ENCODE results near the gene PAPOLG.

Gene PAPOLG

DNA sequence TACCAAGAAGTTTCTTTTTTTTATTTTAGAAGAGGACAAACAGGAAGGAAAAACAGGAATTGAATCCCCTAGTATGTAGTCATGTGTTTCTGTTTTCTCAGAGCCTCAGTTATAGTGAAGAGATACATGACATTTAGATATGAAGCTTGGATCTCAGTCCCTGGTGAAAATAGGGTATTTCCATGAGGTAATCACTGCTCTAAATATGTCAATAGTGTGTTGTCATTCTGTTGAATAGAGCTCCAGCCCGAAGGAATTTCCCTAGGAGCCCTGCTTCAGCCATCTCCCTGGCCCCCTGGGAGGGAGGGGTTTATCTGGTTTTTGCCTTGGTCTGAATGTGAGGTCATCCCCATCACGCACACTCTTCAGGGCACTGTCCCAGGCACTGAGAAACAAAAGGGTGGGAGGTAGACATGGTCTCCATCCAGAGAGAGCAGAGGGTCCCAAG lies 78.2 kb downstream of the PAPOLG start:
- TF ChIP-seq, protein P1, sequence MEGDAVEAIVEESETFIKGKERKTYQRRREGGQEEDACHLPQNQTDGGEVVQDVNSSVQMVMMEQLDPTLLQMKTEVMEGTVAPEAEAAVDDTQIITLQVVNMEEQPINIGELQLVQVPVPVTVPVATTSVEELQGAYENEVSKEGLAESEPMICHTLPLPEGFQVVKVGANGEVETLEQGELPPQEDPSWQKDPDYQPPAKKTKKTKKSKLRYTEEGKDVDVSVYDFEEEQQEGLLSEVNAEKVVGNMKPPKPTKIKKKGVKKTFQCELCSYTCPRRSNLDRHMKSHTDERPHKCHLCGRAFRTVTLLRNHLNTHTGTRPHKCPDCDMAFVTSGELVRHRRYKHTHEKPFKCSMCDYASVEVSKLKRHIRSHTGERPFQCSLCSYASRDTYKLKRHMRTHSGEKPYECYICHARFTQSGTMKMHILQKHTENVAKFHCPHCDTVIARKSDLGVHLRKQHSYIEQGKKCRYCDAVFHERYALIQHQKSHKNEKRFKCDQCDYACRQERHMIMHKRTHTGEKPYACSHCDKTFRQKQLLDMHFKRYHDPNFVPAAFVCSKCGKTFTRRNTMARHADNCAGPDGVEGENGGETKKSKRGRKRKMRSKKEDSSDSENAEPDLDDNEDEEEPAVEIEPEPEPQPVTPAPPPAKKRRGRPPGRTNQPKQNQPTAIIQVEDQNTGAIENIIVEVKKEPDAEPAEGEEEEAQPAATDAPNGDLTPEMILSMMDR (IDR thresholded peaks at IDR 0.05; ENCODE audit: control insufficient read depth, insufficient read depth, low read depth, low read length, missing control alignments): no peak
- DNase-seq (ENCODE audit: low read depth): no peak
- no peak overlapping the region for H3K4me3 ChIP-seq (ENCODE audit: control insufficient read depth, low read depth, low read length)

DNA sequence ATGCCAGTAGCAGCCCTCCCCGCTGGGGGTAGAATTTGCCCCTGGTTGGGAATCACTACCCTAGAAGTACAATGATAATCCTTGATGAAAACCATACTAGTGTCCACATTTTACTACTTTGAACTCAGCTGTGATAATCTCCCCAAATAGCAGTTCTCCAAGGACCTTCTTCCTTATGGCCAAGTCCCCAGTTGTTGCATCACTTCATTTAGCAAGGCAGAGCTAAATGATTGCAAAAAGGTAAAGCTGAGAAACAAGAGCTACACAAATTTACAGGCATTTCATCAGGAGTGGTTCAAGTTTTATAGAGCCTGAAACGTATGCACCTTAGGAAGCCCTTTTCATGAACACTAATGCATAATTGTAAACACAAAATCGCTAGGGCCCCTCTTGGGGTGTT lies 80.4 kb downstream of the PAPOLG start:
- no peak overlapping the region for H3K4me3 ChIP-seq (ENCODE audit: control insufficient read depth, low read depth, low read length)
- DNase-seq (ENCODE audit: low read depth): no peak
- TF ChIP-seq, protein P1 (IDR thresholded peaks at IDR 0.05; ENCODE audit: control insufficient read depth, insufficient read depth, low read depth, low read length, missing control alignments): no peak

DNA sequence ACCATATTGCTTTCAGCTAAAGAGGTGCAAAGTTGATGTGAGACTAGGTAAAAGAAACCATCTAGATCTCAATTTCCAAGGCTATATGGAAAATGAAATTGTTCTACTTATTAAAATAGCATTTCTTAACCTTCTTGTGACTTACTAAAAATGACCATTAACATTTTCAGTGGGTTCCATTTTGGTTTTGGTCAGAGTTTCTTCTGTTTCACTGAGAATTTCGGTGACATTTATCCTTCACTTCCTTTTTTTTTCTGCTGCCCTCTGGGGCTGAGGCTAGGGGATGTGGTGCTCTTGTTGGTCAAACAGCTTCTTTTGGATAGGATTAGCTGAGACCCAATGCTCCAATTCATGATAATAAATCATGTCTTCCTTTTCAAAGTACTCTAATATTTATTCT lies 81.1 kb downstream of the PAPOLG start:
- no peak for DNase-seq (ENCODE audit: low read depth)
- TF ChIP-seq, protein P1 (IDR thresholded peaks at IDR 0.05; ENCODE audit: control insufficient read depth, insufficient read depth, low read depth, low read length, missing control alignments): no peak
- no peak overlapping the region for H3K4me3 ChIP-seq (ENCODE audit: control insufficient read depth, low read depth, low read length)

DNA sequence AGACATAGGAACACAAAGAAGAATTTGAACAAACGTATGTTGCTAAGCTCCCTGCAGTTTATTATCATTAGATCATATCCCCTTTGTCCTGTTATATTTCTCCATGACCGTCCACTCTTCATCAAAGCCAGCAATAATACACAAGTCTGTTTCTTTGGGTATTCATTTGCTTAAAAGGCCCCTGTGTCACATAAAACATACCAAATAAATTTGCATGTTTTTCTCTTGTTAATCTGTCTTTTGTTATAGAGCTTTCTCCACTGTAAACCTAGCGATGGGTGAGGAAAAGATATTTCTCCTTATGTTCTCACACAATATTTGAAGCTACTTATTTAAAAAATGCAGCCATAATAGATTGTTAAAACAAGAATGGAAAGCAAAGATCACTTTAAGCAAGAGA lies 82.4 kb downstream of the PAPOLG start:
- no peak for DNase-seq (ENCODE audit: low read depth)
- H3K4me3 ChIP-seq (ENCODE audit: control insufficient read depth, low read depth, low read length): no peak overlapping the region
- TF ChIP-seq, protein P1 (IDR thresholded peaks at IDR 0.05; ENCODE audit: control insufficient read depth, insufficient read depth, low read depth, low read length, missing control alignments): no peak

DNA sequence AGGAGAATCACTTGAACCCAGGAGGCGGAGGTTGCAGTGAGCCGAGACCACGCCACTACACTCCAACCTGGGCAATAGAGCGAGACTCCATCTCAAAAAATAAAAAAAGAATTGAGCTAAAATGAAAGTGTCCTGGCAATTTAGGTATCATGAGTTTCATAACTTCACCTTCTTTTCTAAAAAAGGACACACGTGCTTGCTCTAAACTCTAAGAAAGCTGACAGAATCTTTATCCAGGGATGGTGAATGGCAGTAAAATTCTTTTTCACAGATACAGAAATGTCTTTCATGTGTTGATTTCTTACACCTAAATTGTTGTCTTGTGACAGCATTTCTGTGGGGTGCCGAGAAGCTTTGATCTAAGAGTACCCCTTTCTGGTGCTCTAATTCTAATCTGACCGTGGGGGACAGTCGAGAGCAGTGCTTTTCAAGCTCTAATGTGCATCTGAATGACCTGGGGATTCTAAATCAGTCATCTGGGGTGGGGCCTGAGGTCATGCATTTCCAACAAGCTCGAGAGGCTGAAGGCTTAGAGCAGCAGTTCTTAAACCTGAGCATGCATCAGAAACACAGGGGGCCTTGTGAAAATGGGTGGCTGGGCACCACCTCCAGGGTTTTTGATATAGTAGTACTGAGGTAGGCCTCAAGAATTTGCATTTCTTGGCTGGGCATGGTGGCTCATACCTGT lies 83.2 kb downstream of the PAPOLG start:
- TF ChIP-seq, protein P1 (IDR thresholded peaks at IDR 0.05; ENCODE audit: control insufficient read depth, insufficient read depth, low read depth, low read length, missing control alignments): no peak
- H3K4me3 ChIP-seq (ENCODE audit: control insufficient read depth, low read depth, low read length): no peak overlapping the region
- DNase-seq (ENCODE audit: low read depth): no peak

DNA sequence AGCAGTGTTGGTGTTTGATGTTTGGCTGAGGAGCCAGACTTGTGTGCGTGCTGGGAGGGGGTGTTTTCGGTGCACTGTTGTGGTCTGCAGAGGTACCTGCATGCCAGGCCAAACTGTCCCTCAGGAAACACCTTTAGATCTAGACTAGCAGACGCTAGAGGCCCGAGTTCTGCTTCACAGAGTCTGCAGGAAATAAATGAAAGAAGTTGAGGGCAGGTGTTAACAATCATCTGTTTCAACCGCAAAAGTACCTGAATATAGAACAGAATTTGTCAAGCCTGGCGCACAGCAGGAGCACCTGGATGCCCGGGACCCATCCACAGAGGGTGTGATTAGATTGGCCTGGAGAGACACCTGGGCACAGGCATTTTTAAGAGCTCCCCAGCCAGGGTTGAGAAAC lies 84.8 kb downstream of the PAPOLG start:
- TF ChIP-seq, protein P1 (IDR thresholded peaks at IDR 0.05; ENCODE audit: control insufficient read depth, insufficient read depth, low read depth, low read length, missing control alignments): no peak
- no peak overlapping the region for H3K4me3 ChIP-seq (ENCODE audit: control insufficient read depth, low read depth, low read length)
- no peak for DNase-seq (ENCODE audit: low read depth)

Measured in AG09309 (cell line).